DMS53 treated with DMSO at 0.1 percent for 48 hours (cell line): ENCODE results near the gene TRIM41.
"Not testable (repeated sequence)": the region's sequence is repeated elsewhere in the genome, so short reads cannot be mapped to it uniquely, and the experiment has no call there.

Source experiments
- DNase-seq: peaks from one replicate; lab custom pipeline; 2025; ENCODE audit not compliant: unreplicated experiment; lab: John Stamatoyannopoulos, UW

Gene TRIM41

DNA sequence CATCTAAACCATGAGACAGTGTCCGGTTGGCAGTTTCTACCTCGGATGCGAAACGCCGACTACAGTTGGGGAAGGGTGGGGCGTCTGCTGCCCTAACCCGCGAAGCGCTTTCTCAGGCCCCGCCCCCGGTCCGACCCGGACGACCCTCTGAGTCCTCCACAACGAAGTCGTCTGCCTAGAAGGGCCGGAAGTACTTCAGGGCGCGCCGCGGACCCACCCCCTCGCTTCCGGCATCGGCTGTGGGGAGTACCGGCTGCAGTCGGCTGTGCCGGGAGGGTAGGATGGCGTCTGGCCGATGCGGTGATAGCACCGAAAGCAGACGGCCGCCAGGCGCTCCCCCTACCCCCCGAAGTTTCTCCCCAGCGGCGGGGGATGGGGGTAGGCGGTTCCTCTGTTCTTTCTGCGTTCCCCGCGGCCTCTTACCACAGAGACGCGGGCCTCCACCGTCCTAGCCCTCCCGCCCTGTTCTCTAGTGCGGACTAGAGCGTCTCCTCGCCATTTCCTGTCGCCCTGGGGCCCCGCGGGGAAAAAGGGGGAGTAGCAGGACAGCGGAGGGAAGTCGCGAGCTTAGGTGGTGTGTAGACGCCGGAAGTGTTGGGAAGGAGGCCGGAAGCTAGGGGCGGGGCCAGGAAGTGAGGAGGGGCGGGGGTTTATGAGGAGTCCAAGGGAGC lies at the start of gene TRIM41:
Gene TRIM41, plus strand, starts transcription at position 224 of the 671 bp plus-strand sequence. CDS start 719 bp downstream, outside the sequence.
- DNase-seq, result no peak

DNA sequence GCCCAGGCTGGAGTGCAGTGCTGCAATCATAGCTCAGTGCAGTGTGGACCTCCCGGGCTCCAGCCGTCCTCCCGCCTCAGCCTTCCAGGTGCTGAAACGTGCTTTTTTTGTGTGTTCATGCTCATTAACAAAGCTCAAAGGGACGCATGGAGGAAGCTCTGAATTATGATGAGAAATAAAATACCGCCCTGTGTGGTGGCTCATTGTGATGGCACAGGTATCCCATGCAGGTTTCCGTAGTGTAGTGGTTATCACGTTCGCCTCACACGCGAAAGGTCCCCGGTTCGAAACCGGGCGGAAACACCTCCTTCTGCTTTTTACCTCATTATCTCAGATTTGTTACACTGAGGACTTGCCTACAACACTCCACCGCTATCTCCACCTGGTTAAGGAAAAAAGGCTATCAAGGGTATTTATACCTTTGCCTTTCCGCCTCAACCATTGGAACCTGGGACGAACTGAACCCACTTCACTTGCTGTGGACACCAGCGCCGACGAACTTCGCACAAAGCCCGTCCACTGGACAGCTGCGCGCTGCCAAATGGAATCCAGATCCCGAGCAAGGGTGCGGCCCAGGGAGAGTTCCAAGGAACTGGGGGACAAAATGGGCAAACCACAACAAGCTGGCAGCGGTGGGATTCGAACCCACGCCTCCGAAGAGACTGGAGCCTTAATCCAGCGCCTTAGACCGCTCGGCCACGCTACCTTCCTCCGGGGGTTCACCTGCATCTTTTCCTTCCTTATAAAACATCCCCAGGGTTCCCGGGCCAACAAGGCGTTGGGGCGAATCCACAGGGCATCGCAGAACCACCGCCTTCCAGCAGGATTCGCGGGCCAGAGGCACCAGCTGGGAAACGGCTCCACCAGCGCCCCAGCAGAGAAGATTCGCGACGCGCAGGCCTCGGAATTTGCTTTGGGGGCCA lies 49.4 kb upstream of the TRIM41 start:
- DNase-seq, result no peak

DNA sequence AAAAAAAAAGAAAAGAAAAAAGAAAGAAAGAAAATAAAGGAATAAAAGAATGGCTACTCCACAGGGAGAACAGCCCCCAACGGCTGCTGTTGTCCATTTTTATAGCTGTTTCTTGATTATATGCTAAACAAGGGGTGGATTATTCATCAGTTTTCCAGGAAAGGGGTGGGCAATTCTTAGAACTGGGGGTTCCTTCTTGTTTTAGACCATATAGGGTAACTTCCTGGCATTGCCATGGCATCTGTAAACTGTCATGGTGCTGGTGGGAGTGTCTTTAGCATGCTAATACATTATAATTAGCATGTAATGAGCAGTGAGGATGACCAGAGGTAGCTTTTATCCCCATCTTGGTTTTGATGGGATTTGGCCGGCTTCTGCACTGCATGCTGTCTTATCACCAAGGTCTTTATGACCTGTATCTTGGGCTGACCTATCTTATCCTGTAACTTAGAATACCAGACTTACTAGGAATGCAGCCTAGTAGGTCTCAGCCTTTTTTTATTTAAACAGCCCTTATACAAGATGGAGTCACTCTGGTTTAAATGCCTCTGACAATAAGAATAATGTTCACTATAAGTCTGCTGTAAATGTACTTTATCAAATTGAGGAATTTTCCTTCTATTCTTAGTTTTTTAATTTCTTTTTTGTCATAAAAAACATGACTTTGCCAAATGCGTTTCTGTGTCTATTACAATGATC lies 46.7 kb upstream of the TRIM41 start:
- DNase-seq, result no peak

DNA sequence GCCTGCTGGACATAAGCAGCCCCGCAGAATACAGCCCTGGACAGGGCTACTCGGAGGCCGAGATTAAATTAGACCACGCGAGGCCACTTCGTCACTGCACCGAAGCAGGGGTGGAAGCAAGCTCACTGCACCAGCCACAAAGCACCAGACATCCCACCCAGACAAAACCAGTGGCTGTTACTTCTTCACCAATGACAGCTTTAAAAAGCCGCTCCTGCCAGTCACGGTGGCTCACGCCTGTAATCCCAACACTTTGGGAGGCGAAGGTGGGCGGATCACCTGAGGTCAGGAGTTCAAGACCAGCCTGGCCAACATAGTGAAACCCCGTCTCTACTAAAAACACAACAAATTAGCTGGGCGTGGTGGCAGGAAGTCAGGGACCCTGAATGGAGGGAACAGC lies 45.5 kb upstream of the TRIM41 start:
- DNase-seq, result not testable (repeated sequence)

DNA sequence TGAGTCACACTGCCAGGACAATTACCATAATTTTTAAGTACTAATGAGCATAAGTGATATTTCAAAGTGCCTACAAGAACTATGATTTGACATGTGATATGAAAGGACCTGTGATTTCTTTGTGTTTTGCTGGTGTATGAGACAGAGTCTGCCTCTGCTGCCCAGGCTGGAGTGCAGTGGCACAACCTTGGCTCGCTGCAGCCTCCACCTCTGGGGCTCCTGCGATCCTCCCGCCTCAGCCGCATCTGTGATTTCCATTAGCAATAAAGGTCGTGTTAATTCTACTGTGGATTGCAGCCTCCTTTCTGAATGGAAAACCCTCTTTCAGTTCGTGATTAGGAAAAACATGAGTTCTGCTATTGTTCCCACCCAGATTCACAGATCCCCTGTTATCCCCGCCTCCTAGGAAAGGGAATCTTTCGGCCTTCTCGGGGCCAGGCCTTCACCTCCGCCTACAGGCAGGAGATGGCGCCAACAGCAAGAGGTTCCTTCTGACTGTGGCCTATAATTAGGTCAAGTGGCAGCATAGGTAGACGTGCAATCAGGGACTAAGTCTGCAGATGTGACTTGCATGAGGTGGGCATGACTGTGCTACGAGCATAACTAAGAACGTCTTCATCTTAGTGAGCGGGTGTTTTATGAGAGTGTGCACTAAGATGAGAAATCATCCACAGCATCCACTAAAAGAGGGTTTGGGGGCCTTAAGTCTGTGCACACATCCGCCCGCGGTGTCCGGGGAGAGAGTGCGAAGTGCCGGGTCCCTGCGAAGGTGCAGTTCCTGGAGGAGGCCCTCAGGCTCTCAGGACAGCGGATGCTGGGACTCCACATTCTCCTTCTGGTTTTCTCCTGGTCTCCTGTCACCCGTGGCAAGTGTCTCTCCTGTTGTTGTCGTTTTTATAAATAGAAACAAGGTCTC lies 41.2 kb upstream of the TRIM41 start:
- no peak for DNase-seq

DNA sequence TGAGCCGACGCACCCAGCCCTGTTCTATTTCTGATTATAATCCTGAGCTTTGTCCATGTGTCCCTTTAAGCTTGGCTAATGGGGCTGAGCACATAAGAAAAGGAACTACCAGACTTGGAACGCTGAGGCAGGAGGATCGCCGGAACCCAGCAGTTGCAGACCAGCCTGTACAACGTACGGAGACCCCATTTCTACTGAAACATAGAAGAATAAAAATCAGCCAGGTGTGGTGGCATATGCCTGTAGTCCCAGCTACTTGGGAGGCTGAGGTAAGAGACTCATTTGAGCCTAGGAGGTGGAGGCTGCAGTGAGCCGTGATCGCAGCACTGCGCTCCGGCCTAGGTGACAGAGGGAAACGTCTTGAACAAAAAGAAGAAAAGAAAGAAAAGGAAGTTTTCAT lies 40.4 kb upstream of the TRIM41 start:
- DNase-seq, result no peak

DNA sequence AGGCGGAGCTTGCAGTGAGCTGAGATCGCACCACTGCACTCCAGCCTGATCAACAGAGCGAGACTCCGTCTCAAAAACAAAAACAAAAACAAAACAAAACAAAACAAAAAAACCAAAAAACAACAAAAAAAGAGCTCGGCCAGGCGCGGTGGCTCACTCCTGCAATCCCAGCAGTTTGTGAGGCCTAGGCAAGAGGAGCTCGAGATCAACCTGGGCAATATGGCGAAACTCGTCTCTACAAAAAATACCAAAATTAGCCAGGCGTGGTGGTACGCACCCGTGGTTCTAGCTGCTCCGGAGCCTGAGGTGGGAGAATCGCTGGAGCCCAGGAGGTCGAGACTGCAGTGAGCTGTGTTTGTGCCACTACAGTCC lies 38.2 kb upstream of the TRIM41 start:
- no peak for DNase-seq

DNA sequence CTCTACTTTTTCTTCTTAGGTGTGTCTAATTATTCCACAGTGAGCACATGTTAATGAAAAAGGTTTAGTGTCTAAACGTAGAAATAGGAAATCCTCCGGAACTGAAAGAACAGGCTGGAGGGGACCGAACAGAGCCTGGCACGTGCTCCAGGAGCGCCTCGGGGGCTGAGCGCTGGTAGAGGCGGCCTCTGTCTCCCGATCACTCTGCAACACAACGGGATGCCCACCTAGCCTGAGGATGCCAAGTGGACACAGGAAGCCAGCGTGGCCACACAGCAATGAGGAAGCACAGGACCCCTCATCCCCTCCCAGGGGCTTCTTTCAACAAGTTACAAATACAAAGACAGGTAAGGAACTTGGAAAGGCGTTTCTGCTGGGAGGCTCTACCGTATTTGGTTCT lies 37.5 kb upstream of the TRIM41 start:
- no peak for DNase-seq

DNA sequence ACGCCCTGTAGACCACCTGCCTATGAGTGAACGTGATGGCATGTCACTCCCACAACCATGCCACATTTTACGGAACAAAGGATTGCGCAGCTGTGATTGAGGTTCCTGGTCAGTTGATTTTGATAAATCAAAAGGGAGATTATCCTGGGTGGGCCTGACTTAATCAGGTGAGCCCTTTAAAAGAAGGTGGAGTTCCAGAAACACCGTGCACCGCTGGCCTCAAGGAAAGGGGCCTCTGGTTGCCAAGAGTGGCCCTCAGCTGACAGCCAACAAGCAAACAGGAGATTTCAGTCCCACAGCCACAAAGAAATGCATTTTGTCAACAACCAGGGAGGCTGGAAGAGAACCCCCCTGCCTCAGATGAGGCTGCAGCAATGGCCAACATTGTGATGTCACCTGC lies 37.1 kb upstream of the TRIM41 start:
- no peak for DNase-seq

DNA sequence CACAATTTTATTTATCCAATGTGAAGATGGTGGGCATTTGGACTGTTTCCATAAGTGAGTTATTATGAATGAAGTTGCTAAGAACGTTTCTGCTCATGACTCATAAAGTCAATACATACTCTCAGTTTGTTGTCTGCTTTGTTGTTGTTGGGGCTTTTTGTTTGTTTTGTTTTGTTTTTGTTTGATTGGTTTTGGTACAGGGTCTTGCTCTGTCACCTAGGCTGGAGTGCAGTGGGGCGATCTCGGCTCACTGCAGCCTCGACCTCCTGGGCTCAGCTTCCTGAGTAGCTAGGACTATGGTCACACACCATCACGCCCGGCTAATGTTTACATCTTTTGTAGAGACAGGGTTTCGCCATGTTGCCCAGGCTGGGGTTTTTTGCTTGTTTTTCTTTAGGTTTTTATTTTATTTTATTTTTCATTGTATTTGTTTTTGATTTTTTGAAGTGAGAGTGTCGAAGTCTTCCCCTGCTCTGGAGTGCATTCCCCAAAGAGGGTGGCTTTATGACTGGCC lies 36.0 kb upstream of the TRIM41 start:
- no peak for DNase-seq

DNA sequence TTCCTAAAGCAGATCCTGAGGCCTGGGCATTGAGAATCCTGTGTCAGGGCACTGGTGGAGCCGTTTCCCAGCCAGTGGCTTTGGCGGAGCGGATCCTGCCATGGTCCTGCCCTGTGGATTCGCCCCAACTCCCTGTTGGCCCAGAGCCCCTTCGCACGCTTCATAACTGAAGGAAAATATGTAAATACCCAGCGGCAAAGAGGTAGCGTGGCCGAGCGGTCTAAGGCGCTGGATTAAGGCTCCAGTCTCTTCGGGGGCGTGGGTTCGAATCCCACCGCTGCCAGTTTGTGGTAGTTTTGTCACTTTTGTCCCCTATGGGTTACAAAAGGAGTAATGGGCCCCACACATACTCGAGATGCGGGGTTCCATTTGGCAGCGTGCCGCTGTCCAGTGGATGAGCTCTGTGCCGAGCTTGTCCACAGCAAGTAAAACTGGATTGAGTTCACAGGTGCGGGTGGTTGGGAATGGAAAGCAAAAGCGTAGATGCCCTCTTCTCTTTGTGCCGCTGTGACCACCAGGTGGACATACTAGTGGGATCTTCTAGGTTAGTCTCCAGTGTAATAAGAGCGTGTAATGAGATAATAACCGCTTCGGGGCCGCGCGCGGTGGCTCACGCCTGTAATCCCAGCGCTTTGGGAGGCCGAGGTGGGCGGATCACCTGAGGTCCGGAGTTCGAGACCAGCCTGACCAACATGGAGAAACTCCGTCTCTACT lies 35.4 kb upstream of the TRIM41 start:
- DNase-seq, result no peak

DNA sequence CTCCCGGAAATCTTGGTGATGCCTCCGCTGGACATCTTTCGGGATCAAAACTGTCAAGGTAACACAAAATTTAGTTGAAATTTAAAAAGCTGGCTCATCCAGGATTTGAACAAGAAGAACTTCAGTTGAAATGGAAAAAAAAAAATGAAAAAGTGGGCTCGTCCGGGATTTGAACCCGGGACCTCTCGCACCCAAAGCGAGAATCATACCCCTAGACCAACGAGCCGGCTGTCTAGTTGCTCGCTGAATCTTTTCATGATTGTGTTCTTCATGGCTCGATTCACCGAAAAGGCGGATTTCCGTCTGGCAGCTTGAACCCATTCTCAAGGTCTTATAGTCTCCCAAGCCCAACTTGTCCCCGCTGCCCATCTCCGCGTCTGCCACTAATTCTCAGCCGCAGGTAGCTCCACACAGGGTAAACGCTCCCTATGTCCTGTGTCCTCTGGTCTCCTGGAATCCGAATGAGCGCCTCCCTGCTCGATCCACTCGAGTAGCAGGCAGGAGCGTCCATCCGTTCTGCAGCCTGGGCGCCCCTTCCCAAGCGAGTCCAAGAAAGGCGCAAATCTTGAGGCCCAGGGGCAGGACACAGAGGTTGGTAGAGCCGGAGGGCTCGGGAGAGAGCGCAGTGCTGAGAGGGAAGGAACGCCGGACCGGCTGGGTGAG lies 34.2 kb upstream of the TRIM41 start:
- DNase-seq, result no peak

DNA sequence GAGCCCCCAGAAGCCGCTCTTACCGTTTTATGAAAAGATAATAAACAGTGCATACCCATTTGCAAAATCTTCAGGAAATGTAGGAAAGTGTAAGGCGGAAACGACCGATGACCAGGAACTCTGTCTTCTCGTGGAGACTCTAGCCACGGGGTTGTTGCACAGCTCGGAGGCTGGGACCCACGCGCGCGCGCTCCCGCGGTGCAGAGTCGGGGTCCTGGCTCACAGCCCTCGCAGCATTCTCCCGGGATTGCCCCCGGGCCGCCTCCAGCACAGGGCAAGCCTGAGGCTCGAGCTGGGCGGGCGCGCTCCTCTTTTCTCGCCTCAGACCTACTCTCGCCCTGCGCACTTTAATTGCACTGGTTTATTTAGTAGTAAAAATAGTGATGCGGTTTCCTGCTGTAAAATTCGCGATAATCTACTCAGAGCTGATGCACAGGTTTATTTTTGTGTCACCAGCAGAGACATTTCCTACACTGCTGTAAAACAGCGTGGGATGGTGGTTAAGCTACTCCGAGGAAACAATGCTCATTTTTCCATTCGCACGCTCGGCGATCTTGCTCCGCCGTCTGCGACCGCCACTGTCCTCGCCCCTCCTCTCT lies 33.6 kb upstream of the TRIM41 start:
- no peak for DNase-seq

DNA sequence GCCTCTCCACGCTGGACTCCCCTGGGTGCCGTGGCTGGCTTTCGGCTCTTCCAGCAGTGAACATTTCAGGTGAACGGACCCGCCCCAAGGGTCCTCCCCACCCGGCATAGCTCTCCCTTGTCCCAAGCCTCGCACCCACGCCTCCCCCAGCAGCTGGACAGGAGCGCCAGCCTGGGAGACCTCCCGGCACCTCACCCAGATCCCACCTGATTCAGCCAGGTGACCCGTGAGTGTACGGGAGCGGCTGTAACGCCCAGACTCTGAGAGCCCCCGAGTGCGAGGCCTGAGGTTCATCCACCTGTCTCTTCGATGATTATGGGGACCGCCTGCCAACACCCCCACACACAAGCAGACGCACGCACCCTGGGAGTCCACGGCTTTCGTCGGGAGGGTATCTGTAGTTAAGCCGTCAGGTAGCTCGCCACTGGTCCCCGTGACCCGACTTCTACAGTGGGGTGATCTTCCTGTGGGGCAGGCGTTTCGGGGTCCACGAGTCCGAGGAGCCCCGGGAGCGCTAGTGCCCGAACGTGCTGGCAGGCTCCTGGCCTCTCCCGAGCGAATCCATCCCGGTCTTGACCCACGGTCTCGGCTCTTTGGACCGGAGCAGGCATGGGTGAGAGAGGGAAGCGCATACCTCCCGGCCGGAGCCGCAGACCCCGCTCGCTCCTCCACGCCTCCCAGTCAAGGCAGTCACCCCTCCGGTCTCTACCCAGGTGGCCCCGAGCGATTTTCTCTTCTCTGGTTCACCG lies 32.9 kb upstream of the TRIM41 start:
- DNase-seq, result no peak

DNA sequence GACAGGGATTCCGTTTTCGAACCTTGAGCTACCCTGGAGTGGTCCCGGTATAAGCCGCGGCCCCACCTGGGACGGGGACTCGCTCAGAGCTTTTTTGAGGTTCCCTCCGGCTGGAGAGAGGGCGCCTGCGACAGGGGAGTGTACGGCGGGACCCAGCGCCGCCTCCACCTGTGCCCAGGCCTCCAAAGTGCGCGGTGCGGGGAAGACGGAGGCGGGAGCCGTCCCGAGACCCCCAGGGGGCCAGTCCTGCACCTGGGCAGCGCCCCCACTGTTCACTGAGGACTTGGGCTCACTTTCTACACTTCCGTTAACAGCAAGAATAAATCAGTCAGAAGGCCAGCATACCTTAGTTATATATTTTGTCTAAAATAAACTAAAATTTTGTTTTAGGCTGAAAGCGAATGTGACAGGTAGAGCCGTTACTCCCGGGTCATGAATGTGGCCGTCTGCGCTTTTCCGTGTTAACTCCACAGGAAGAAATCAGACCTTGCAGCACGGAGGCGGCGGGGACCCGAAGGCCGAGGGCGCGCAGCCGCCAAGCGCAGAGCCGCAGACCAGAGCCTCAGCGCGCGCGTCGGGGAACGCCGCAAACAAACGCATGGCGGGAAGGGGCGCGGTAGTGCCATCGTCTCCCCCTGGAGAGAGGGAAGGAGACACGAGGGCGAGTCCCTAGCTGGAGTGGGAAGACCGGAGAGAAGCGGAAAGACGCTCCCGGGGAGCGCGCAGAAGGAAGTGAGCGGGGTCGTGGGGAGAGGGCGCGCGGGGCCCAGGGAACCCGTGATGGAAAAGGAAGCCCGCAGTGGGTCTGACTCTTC lies 32.2 kb upstream of the TRIM41 start:
- no peak for DNase-seq

DNA sequence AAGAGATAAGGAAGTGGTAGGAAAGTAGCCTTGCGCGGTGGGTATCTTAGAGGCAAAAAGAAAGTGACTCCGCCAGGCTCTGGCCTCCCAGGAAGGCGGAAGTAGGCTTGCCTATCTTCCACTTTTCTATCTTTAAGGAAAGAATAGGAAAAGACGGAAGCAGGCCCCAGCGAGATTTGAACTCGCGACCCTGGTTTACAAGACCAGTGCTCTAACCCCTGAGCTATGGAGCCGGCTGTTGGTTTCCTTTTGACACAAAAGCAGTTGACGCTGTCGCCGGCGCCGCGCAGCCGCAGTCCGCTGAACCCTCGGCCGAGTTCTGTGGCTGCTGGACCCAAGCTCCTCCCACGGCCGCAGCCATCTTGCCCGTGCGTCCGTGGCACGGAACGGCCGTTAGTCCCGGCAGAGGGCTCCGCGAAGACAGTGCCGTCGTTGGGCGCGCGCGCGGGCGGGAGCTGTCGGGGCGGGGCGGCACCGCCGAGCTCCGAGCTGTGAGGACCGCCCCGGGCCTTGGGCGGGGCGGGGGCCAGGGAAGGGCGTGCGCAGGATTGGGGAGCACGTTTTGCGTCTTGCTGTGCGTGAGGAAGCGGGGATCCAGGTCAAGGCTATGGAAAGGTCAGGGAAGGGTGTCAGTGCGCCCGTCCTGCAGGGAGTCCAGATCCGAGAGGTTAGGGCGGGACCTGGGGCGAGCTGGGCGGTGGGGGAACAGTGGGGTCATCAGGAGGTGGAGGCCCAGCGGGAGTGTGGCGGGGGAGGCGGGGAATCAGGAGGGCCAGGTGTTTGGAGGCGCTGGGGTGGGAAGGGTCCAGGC lies 31.4 kb upstream of the TRIM41 start:
- DNase-seq, result no peak
